Lower leg skin (tissue), 4 donors: ENCODE measurements around the gene FBN1. TPM values are rescaled to one million over a fixed set of nuclear protein-coding genes. Genes with fewer than 3 reads are reported as not detected.

Source experiments
- DNase-seq, 2 donors: peaks; one replicate each; pipeline ENCODE4 v3.0.0-alpha.2; 2019; ENCODE audit warnings: low spot score in 2 of 2
- H3K4me3 ChIP-seq: fragments of 200-600 bp; sonication (generic); 2 replicates; pipeline ENCODE4 v1.5.1; 2017; ENCODE audit warnings: mild to moderate bottlenecking, low read depth; ENCODE audit not compliant: poor library complexity, severe bottlenecking
- POLR2A ChIP-seq, 2 donors: fragments of 450-650 bp; IDR thresholded peaks; one replicate each; pipeline ENCODE4 v1.6.1; 2016 to 2017; ENCODE audit warnings: antibody characterized with exemption in 2 of 2, mild to moderate bottlenecking in 1 of 2, moderate library complexity in 1 of 2
- WGBS, 2 donors: methylation state at CpG; one replicate each; pipeline ENCODE4 v1.1.5; 2018; 5-methylcytosine and 5-hydroxymethylcytosine counted together
- intact Hi-C: fragments of 100-400 bp; cut with DNase I; formaldehyde crosslinking; loops from one replicate; pipeline ENCODE4 v1.15.0; 2023; ENCODE audit warnings: low total_unique reads
- total RNA-seq, 4 donors: library from RNA; depleted of rRNA; stranded (reverse); fragments of >200 nt; gene quantifications; one replicate each; pipeline ENCODE4 v1.1.0, GENCODE V29; 2016
- TF ChIP-seq, protein P1 (sequence below), 3 donors: fragments of 450-650 bp; IDR thresholded peaks; one replicate each; pipeline ENCODE4 v1.5.1; 2016; ENCODE audit warnings: antibody characterized with exemption in 3 of 3, mild to moderate bottlenecking in 3 of 3, moderate library complexity in 2 of 3

Gene FBN1
- total RNA-seq, 4 donors from 2014 or later, result 15.0 to 59.3 (median 24.0) TPM

DNA sequence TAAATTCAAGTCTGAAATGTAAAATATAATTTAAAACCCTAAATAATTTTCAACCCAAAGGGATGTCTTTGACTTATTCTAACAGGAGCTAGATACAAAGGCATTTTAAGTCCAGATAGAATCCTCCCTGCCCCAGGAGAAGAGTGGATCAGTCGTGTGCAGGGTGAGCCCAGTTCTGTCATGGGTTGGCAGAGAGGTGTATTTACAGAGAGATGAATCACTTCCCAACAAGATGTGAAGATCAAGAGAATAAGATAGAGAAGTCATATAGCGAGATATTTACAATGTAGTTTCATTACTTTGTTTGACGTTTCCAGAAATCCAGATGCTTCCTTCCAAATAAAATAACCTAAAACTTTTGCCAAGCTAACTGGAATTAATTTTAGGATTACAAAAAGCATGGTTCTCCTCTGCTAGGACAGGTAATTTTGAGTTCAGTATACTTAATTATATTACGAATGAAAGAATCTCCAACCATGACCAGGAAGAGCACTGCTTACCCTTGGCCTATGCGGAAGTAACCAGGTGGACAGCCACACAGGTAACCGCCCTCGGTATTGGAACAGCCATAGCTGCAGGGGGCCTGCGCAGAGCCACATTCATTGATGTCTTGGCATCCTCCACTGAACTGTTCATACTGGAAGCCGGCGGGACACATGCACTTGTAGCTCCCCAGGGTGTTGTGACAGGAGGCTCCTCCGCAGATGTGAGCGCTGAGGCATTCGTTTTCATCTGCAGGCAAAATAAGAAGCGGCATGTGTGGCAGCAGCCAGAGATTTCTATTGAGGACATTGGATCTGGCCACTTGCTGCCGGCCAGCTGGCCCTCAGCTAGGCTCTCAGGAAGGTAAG, 230.2 kb downstream of the FBN1 start:
- no peak overlapping the region for H3K4me3 ChIP-seq
- TF ChIP-seq POLR2A (IDR thresholded peaks at IDR 0.05), result no peak
- TF ChIP-seq, protein P1, sequence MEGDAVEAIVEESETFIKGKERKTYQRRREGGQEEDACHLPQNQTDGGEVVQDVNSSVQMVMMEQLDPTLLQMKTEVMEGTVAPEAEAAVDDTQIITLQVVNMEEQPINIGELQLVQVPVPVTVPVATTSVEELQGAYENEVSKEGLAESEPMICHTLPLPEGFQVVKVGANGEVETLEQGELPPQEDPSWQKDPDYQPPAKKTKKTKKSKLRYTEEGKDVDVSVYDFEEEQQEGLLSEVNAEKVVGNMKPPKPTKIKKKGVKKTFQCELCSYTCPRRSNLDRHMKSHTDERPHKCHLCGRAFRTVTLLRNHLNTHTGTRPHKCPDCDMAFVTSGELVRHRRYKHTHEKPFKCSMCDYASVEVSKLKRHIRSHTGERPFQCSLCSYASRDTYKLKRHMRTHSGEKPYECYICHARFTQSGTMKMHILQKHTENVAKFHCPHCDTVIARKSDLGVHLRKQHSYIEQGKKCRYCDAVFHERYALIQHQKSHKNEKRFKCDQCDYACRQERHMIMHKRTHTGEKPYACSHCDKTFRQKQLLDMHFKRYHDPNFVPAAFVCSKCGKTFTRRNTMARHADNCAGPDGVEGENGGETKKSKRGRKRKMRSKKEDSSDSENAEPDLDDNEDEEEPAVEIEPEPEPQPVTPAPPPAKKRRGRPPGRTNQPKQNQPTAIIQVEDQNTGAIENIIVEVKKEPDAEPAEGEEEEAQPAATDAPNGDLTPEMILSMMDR (IDR thresholded peaks at IDR 0.05), result no peak
- intact Hi-C loops, result no loop called here
- peak in 1 of 2 donors; percentile 83 for DNase-seq
- WGBS, 2 donors, result 48 to 61% methylated on average over 11 to 15 of the region's 15 CpGs

DNA sequence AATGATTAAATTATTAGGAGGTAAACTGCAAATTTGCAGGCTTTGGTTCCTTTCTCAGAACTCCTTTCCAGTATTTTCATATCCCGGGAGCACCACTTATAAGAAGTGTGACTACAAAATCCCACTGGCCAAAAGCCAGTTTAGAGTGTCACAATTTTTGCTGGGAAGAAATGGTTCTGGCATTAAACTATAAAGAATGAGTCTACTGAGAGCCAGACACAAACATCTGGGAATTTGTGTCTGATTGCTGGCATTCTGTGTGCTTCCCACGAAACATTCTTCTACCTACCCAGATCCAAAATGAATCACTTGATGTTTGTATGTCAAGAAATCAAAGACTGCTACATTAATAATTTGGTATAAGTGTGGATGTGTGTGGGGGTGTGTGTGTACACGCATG, 231.5 kb downstream of the FBN1 start:
- TF ChIP-seq, protein P1 (IDR thresholded peaks at IDR 0.05), result no peak
- no peak for TF ChIP-seq POLR2A (IDR thresholded peaks at IDR 0.05)
- DNase-seq, result peak in 1 of 2 donors; percentile 83
- no peak overlapping the region for H3K4me3 ChIP-seq
- 49 to 67% methylated on average over 3 of the region's 3 CpGs for WGBS, 2 donors
- intact Hi-C loops, result no loop called here

DNA sequence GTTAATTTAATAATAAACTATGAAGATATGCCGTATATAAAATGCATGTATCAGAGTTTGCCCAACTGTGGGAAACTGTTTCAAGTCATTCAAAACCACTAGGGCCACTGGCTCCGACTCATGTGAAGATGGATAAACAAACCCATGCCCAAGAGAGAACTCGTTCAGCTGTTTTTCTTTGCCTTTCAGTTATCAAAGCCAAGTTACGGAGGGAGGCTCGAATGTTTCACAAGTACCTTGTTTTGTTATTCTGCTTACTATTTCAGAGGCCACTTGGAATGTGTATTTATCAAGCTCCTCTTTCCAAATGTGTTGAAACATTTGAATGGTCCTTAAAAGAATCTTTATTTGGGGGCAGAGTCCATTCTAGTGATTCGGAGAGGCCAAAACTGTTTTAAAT, 232.2 kb downstream of the FBN1 start:
- H3K4me3 ChIP-seq, result no peak overlapping the region
- intact Hi-C loops, result no loop called here
- 57 to 69% methylated on average over 6 of the region's 6 CpGs for WGBS, 2 donors
- TF ChIP-seq, protein P1 (IDR thresholded peaks at IDR 0.05), result no peak
- no peak for TF ChIP-seq POLR2A (IDR thresholded peaks at IDR 0.05)
- peak; percentile 49 to 64 for DNase-seq

DNA sequence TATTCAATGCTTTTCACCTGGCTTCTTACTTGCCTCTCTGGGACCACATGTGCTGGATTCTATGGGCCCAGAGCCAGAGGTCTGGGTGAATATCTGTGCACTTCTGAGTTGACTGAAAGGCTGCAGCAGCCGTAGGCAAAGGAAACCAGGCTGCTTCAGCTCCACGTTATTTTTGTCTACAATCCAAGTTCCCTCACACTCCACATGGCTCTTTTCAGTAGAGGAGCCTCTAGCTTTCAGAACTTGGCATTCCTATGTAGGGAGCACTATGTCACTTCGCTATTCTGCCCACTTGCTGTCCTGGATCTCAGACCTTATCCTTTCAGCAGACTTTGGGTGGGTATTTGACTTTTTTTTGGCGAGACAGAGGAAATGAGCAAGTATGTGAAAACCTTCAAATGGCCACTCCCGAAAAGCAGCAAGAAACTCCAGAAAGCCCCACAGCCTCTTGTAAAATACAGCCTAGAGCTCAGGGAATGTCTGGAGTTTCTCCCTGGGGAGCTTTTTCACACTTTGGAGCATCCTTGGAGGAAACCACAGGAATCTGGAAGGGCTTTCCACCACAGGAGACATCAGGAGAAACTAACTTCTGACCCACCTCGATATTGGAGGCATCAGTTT, 233.4 kb downstream of the FBN1 start:
- intact Hi-C loops, result no loop called here
- TF ChIP-seq, protein P1 (IDR thresholded peaks at IDR 0.05), result no peak
- TF ChIP-seq POLR2A (IDR thresholded peaks at IDR 0.05), result no peak
- peak in 1 of 2 donors; percentile 74 for DNase-seq
- 38 to 69% methylated on average over 6 of the region's 6 CpGs for WGBS, 2 donors
- H3K4me3 ChIP-seq, result no peak overlapping the region

DNA sequence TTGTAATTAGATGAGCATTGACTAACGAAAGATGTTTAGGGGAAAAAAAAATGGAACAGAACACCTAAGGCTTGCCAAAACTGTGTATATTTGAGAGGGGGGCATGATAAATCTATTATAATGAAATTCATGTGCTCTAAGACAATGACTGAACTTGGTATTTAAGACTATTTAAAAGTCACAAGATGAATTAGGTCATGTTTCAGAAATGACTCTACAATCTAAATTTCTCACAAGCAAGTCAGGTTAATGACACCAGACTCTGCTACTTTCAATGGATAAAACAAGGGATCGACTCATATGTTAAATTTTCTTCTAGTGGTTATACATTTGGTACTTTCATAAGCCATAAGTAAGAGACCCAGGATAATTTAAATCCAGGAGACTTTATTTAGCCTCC, 235.9 kb downstream of the FBN1 start:
- WGBS, 2 donors, result 63 to 72% methylated on average over 2 of the region's 2 CpGs
- intact Hi-C loops, result no loop called here

More for the DNA sequence above, 235.9 kb downstream of the FBN1 start:
- no peak overlapping the region for H3K4me3 ChIP-seq
- DNase-seq, result no peak
- TF ChIP-seq POLR2A (IDR thresholded peaks at IDR 0.05), result no peak
- TF ChIP-seq, protein P1 (IDR thresholded peaks at IDR 0.05), result no peak
